RPMI8226 (cell line): ENCODE measurements around the gene TRIM15.
"Not testable (repeated sequence)": the region's sequence is repeated elsewhere in the genome, so short reads cannot be mapped to it uniquely, and the experiment has no call there.

ENCODE experiments used
- DNase-seq: peaks from one replicate; pipeline ENCODE4 v3.0.0-alpha.2; 2015

Gene TRIM15

GRCh38 chr6:30163090-30163917, at the start of gene TRIM15:
TSS of gene TRIM15 (plus strand) at chr6:30163546. CDS start at chr6:30163685, 139 bp downstream.
- no peak for DNase-seq

GRCh38 chr6:30113841-30114240, 49.5 kb upstream of the TRIM15 start:
- no peak for DNase-seq

- no peak for DNase-seq
These were observed 46.6 kb upstream of the TRIM15 start for GRCh38 chr6:30116724-30117123.

- not testable (repeated sequence) for DNase-seq
These were observed 44.7 kb upstream of the TRIM15 start for GRCh38 chr6:30118691-30119090.

GRCh38 chr6:30121446-30122366, 41.6 kb upstream of the TRIM15 start:
- DNase-seq = no peak

- no peak for DNase-seq
These were observed 40.8 kb upstream of the TRIM15 start for GRCh38 chr6:30122515-30122914.

GRCh38 chr6:30127238-30128093, 35.9 kb upstream of the TRIM15 start:
- DNase-seq = no peak

GRCh38 chr6:30129265-30130178, 33.8 kb upstream of the TRIM15 start:
- no peak for DNase-seq

- no peak for DNase-seq
These were observed 33.1 kb upstream of the TRIM15 start for GRCh38 chr6:30130179-30130679.

- DNase-seq = peak; percentile 92
These were observed 32.2 kb upstream of the TRIM15 start for GRCh38 chr6:30130887-30131862.

GRCh38 chr6:30131947-30132497, 31.3 kb upstream of the TRIM15 start:
- DNase-seq = no peak

GRCh38 chr6:30135147-30135546, 28.2 kb upstream of the TRIM15 start:
- no peak for DNase-seq

- no peak for DNase-seq
These were observed 27.6 kb upstream of the TRIM15 start, which contains the start of gene TRIM40 for GRCh38 chr6:30135757-30136156. TSS of gene TRIM40 (plus strand) at chr6:30136140. CDS start at chr6:30137037, 897 bp downstream.

- no peak for DNase-seq
These were observed 26.6 kb upstream of the TRIM15 start for GRCh38 chr6:30136570-30137286.

GRCh38 chr6:30140240-30140639, 23.1 kb upstream of the TRIM15 start:
- DNase-seq = not testable (repeated sequence)

- no peak for DNase-seq
These were observed 20.7 kb upstream of the TRIM15 start for GRCh38 chr6:30142665-30143064.

GRCh38 chr6:30143780-30144179, 19.6 kb upstream of the TRIM15 start:
- DNase-seq = no peak

GRCh38 chr6:30144811-30145210, 18.5 kb upstream of the TRIM15 start:
- DNase-seq = no peak

- no peak for DNase-seq
These were observed 17.5 kb upstream of the TRIM15 start for GRCh38 chr6:30145818-30146217.
